ENCODE results near the gene CALD1. TPM values are rescaled to one million over a fixed set of nuclear protein-coding genes. Genes with fewer than 3 reads are reported as not detected.
A peak's percentile ranks its signal among the peaks of the same experiment; 100 is the strongest.

Gene CALD1
- total RNA-seq, 1 experiment from 2014 or later: 22.1 TPM

- BruUV-seq (replicated peaks): no TSS peak
- H3K4me1 ChIP-seq (ENCODE audit: insufficient read depth, low read length): peaks cover 3% of the 10 kb centered on the region; the same call in 1 of the 2 replicates
- no peak for DNase-seq
- H3K27ac ChIP-seq (ENCODE audit: low read length): no peak overlapping the region
- POLR2A ChIA-PET (ENCODE audit: unreplicated experiment): no interaction called here
- no peaks in the 10 kb centered on the region for H3K36me3 ChIP-seq (ENCODE audit: low read depth, low read length)
- H3K4me3 ChIP-seq (ENCODE audit: low read length): no peak overlapping the region
- no peak overlapping the region for H2AFZ ChIP-seq (ENCODE audit: low read length)
- no peak overlapping the region for H3K9ac ChIP-seq (ENCODE audit: low read length)
- no peaks in the 10 kb centered on the region for H3K27me3 ChIP-seq (ENCODE audit: low read length)
- H3K9me3 ChIP-seq (ENCODE audit: low read length): no peaks in the 10 kb centered on the region
- H3K4me2 ChIP-seq (ENCODE audit: low read length): no peak overlapping the region
- TF ChIP-seq EZH2 (IDR thresholded peaks at IDR 0.05; ENCODE audit: low read length, unreplicated experiment): no peak
- no peak for TF ChIP-seq EZH2phosphoT487 (IDR thresholded peaks at IDR 0.05; ENCODE audit: borderline replicate concordance, low read length)
- H3K9me2 ChIP-seq (replicated peaks; ENCODE audit: low read length): no peaks in the 10 kb centered on the region
- ATAC-seq: peak; percentile 70
- intact Hi-C loops (cut with micrococcal nuclease): no loop called here
- no peaks in the 10 kb centered on the region for H4K20me1 ChIP-seq (ENCODE audit: low read length)
- no peaks in the 10 kb centered on the region for H3K79me2 ChIP-seq (ENCODE audit: low read length)
- H3F3A ChIP-seq (ENCODE audit: low read length, unreplicated experiment): no peaks in the 10 kb centered on the region
- CTCF ChIA-PET: no interaction called here
These were observed 41.3 kb downstream of the CALD1 start for GRCh38 chr7:134820778-134821177.

GRCh38 chr7:134823400-134823799 is 44.0 kb downstream of the CALD1 start:
- Histone ChIP-seq H3K4me2 (ENCODE audit: low read length) (no peak overlapping the region), H3K36me3 (ENCODE audit: low read depth, low read length) (no peaks in the 10 kb centered on the region), H3K9me3 (ENCODE audit: low read length) (no peaks in the 10 kb centered on the region), H3K27ac (ENCODE audit: low read length) (no peak overlapping the region), H3K4me3 (ENCODE audit: low read length) (no peak overlapping the region), H3K4me1 (ENCODE audit: insufficient read depth, low read length) (peaks cover 3% of the 10 kb centered on the region; the same call in 1 of the 2 replicates), H3K79me2 (ENCODE audit: low read length) (no peaks in the 10 kb centered on the region), H3K9me2 (replicated peaks; ENCODE audit: low read length) (no peaks in the 10 kb centered on the region), H3K9ac (ENCODE audit: low read length) (no peak overlapping the region), H3F3A (ENCODE audit: low read length, unreplicated experiment) (no peaks in the 10 kb centered on the region), H3K27me3 (ENCODE audit: low read length) (no peaks in the 10 kb centered on the region), H4K20me1 (ENCODE audit: low read length) (no peaks in the 10 kb centered on the region), H2AFZ (ENCODE audit: low read length) (no peak overlapping the region)
- intact Hi-C loops (cut with micrococcal nuclease): no loop called here
- DNase-seq: no peak
- no TSS peak for BruUV-seq (replicated peaks)
- ChIA-PET POLR2A (ENCODE audit: unreplicated experiment) (no interaction called here), CTCF (no interaction called here)
- TF ChIP-seq CTCF (conservative IDR thresholded peaks at IDR 0.05; ENCODE audit: low read depth, low read length) (no peak), EZH2phosphoT487 (IDR thresholded peaks at IDR 0.05; ENCODE audit: borderline replicate concordance, low read length) (no peak), EZH2 (IDR thresholded peaks at IDR 0.05; ENCODE audit: low read length, unreplicated experiment) (no peak)
- ATAC-seq: no peak

DNA sequence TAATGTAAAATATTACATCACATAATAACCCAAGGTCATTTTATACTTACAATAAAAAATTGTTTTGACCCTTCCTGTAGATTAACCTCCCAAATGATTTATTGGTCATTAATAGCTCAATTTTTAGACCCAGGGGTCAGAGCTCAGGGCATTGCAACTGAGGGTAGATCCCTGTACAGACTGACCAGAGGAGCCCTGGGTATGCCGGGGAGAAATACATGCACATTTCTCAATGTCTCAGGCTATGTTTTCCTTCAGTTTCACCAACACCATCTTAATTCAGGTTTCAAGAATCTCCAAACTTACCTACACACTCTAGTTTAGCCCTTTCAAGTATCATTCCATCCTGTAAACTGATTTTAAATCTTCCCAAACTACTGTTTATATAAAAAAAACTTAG is 46.2 kb downstream of the CALD1 start:
- no peaks in the 10 kb centered on the region for H3K36me3 ChIP-seq (ENCODE audit: low read depth, low read length)
- intact Hi-C loops (cut with micrococcal nuclease): no loop called here
- no peak overlapping the region for H3K4me3 ChIP-seq (ENCODE audit: low read length)
- ChIA-PET CTCF (no interaction called here), POLR2A (ENCODE audit: unreplicated experiment) (no interaction called here)
- H3K79me2 ChIP-seq (ENCODE audit: low read length): no peaks in the 10 kb centered on the region
- H3K27ac ChIP-seq (ENCODE audit: low read length): no peak overlapping the region
- no peaks in the 10 kb centered on the region for H3K9me3 ChIP-seq (ENCODE audit: low read length)
- ATAC-seq (no peak), DNase-seq (no peak)
- no peaks in the 10 kb centered on the region for H3K9me2 ChIP-seq (replicated peaks; ENCODE audit: low read length)
- H3F3A ChIP-seq (ENCODE audit: low read length, unreplicated experiment): no peaks in the 10 kb centered on the region
- H3K27me3 ChIP-seq (ENCODE audit: low read length): no peaks in the 10 kb centered on the region
- no peak overlapping the region for H2AFZ ChIP-seq (ENCODE audit: low read length)
- BruUV-seq (replicated peaks): no TSS peak
- H3K9ac ChIP-seq (ENCODE audit: low read length): no peak overlapping the region
- no peaks in the 10 kb centered on the region for H4K20me1 ChIP-seq (ENCODE audit: low read length)
- no peak for TF ChIP-seq EZH2phosphoT487 (IDR thresholded peaks at IDR 0.05; ENCODE audit: borderline replicate concordance, low read length)
- TF ChIP-seq EZH2 (IDR thresholded peaks at IDR 0.05; ENCODE audit: low read length, unreplicated experiment): no peak
- TF ChIP-seq CTCF (conservative IDR thresholded peaks at IDR 0.05; ENCODE audit: low read depth, low read length): no peak
- H3K4me1 ChIP-seq (ENCODE audit: insufficient read depth, low read length): peaks cover 2% of the 10 kb centered on the region; the same call in 1 of the 2 replicates
- no peak overlapping the region for H3K4me2 ChIP-seq (ENCODE audit: low read length)

All from PC-3 (cell line).